ENCODE results near the gene KMT2C. TPM values are rescaled to one million over a fixed set of nuclear protein-coding genes. Genes with fewer than 3 reads are reported as not detected.

KMT2C gene
- total and polyA plus RNA-seq, 2 of the 13 experiments (the other 11 are each of a cell fraction or from before 2014, with no cell fraction given): 7.1 to 14.4 TPM

DNA sequence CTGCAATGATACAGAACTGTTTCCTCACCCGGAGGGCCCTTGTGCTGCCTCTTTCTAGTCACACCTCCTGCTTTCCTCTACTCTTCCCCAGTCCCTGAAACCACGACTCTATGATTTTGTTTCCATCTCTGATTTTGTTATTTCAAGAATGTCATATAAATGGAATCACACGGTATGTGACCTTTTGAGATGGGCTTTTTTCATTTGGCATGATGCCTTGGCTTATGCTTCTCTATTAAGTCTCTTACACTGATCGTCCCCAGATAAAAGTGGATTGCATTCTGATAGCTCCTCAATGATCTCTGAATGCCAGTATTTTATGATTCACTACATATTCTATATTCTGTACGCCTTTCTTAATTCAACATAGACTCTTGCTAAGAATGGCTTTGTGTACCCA, 332.1 kb downstream of the KMT2C start:
- no TSS peak for BruUV-seq (replicated peaks)
- H3K27me3 ChIP-seq (ENCODE audit: control insufficient read depth in 1 of 2, insufficient read depth in 2 of 2, low read length in 2 of 2): no peaks in the 10 kb centered on the region
- H3K4me2 ChIP-seq (ENCODE audit: low read depth, low read length): no peak overlapping the region
- H2AFZ ChIP-seq (ENCODE audit: low read length): no peak overlapping the region
- intact Hi-C loops (cut with micrococcal nuclease; ENCODE audit: unreplicated experiment) (no loop called here), in situ Hi-C loops (cut with HindIII; ENCODE audit: extremely low pct_ligation_motif_present, low pct_unique_long_range_greater_than_20kb) (no loop called here)
- no peak overlapping the region for H3K27ac ChIP-seq (ENCODE audit: extremely low read length, insufficient read depth, low read length)
- ChIA-PET POLR2A (no interaction called here), CTCF (ENCODE audit: low intra/inter-chr PET ratio, low total read pairs) (no interaction called here)
- no peak overlapping the region for H3K4me3 ChIP-seq (replicated peaks in 1 of 3; ENCODE audit: insufficient read depth in 1 of 3, low read depth in 2 of 3, low read length in 3 of 3)
- TF ChIP-seq, protein P1, sequence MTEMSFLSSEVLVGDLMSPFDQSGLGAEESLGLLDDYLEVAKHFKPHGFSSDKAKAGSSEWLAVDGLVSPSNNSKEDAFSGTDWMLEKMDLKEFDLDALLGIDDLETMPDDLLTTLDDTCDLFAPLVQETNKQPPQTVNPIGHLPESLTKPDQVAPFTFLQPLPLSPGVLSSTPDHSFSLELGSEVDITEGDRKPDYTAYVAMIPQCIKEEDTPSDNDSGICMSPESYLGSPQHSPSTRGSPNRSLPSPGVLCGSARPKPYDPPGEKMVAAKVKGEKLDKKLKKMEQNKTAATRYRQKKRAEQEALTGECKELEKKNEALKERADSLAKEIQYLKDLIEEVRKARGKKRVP (CRISPR knock-in tag; IDR thresholded peaks at IDR 0.05): no peak
- TF ChIP-seq PHF21A (CRISPR knock-in tag; IDR thresholded peaks at IDR 0.05) (no peak), JDP2 (CRISPR knock-in tag; IDR thresholded peaks at IDR 0.05; ENCODE audit: borderline replicate concordance) (no peak), FOXC1 (CRISPR knock-in tag; IDR thresholded peaks at IDR 0.05; ENCODE audit: borderline replicate concordance) (no peak), FOXA1 (IDR thresholded peaks at IDR 0.05) (no peak), FOXA1 (CRISPR knock-in tag; IDR thresholded peaks at IDR 0.05) (no peak), HMGA1 (CRISPR knock-in tag; conservative IDR thresholded peaks at IDR 0.05) (no peak), MIER2 (CRISPR knock-in tag; IDR thresholded peaks at IDR 0.05) (no peak), MXD4 (CRISPR knock-in tag; IDR thresholded peaks at IDR 0.05) (no peak), KDM5B (CRISPR knock-in tag; IDR thresholded peaks at IDR 0.05; ENCODE audit: borderline replicate concordance) (no peak), ZNF543 (CRISPR knock-in tag; IDR thresholded peaks at IDR 0.05) (no peak), AHDC1 (CRISPR knock-in tag; IDR thresholded peaks at IDR 0.05; ENCODE audit: borderline replicate concordance) (no peak), SOX6 (IDR thresholded peaks at IDR 0.05) (no peak), SOX6 (CRISPR knock-in tag; IDR thresholded peaks at IDR 0.05) (no peak), ZNF232 (CRISPR knock-in tag; IDR thresholded peaks at IDR 0.05; ENCODE audit: borderline replicate concordance) (no peak)
- TF ChIP-seq, protein P2, sequence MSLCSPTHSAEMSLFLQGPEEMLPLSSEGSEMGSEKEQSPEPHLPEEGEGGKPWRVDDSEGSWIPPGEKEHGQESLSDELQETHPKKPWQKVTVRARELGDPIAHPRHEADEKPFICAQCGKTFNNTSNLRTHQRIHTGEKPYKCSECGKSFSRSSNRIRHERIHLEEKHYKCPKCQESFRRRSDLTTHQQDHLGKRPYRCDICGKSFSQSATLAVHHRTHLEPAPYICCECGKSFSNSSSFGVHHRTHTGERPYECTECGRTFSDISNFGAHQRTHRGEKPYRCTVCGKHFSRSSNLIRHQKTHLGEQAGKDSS (CRISPR knock-in tag; IDR thresholded peaks at IDR 0.05; ENCODE audit: borderline replicate concordance, low read depth): no peak
- no peaks in the 10 kb centered on the region for H4K20me1 ChIP-seq (ENCODE audit: insufficient read depth, low read length)
- no peak overlapping the region for H3K9ac ChIP-seq (ENCODE audit: insufficient read depth, low read depth, low read length)
- 95% methylated on average over 5 of the region's 5 CpGs for WGBS (ENCODE audit: low lambda C conversion rate)
- ATAC-seq (no peak), FAIRE-seq (no peak), DNase-seq (ENCODE audit: low spot score) (no peak)
- no peaks in the 10 kb centered on the region for H3K4me1 ChIP-seq (ENCODE audit: insufficient read depth, low read length)
- H3K9me3 ChIP-seq (ENCODE audit: low read length): no peaks in the 10 kb centered on the region
- H3K36me3 ChIP-seq (replicated peaks in 1 of 2; ENCODE audit: control insufficient read depth in 1 of 2, insufficient read depth in 2 of 2, low read length in 2 of 2): peaks cover 0 to 7% of the 10 kb centered on the region in 2 experiments; a peak in 2 of 5 replicates
- no peaks in the 10 kb centered on the region for H3K79me2 ChIP-seq (ENCODE audit: insufficient read depth, low read length)
